HG03460 (cell line): Measurements from ENCODE around the gene NLRP8.
"Not testable (repeated sequence)": the region's sequence is repeated elsewhere in the genome, so short reads cannot be mapped to it uniquely, and the experiment has no call there.

Source experiments
- ATAC-seq: cut with Tn5 transposase; IDR thresholded peaks from one replicate; pipeline ENCODE4 v1.9.1; 2021; ENCODE audit not compliant: unreplicated experiment

Gene NLRP8

GRCh38 chr19:55962186-55962585 is 14.6 kb downstream of the NLRP8 start:
- no peak for ATAC-seq

GRCh38 chr19:55973982-55974381 is 26.4 kb downstream of the NLRP8 start:
- ATAC-seq = no peak

DNA sequence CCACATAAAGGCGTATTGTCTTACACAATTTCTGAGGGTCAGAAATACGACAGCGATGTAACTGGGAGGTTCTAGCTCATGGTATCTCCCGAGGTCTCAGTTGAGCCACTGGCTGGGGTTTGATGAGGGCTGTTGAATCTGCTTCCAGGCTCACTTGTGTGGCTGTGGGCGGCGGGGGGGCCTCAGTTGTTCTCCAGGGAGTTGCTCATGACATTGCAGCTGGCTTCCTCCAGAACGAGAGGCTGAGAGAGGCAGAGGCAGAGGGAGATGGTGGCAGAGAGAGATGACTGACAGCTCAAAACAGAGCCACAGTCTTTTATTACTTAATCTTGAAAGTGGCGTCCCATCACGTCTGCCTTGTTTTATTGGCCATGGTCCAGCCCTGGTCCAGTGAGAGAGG is 32.8 kb downstream of the NLRP8 start:
- no peak for ATAC-seq

DNA sequence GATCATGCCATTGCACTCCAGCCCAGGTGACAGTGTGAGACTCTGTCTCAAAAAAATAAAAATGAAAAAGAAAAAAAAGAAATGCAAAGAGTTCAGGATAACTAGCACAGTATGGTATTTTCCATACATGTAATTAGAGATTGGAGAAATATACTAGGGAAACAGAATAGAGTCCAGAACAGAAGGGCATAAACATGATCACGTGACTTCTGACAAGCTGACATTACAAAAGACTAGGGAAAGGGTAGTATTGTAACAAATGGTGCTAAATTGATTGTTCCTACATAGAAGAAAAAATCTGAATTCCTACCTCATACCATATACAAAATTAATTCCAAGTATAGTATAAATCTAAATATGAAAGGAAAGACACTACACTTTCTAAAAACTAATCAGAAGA is 37.6 kb downstream of the NLRP8 start:
- no peak for ATAC-seq

- no peak for ATAC-seq
Measured at GRCh38 chr19:55986487-55986886, 38.9 kb downstream of the NLRP8 start, which contains the start of gene NLRP5. Gene NLRP5 (plus strand): TSS chr19:55986775.

GRCh38 chr19:55990831-55991230 is 43.2 kb downstream of the NLRP8 start:
- ATAC-seq = no peak

GRCh38 chr19:55993492-55993891 is 45.9 kb downstream of the NLRP8 start:
- no peak for ATAC-seq

- no peak for ATAC-seq
Measured at GRCh38 chr19:56014765-56015164, 67.1 kb downstream of the NLRP8 start.

GRCh38 chr19:56015756-56016155 is 68.1 kb downstream of the NLRP8 start:
- no peak for ATAC-seq

GRCh38 chr19:56019325-56019724 is 71.7 kb downstream of the NLRP8 start:
- not testable (repeated sequence) for ATAC-seq

DNA sequence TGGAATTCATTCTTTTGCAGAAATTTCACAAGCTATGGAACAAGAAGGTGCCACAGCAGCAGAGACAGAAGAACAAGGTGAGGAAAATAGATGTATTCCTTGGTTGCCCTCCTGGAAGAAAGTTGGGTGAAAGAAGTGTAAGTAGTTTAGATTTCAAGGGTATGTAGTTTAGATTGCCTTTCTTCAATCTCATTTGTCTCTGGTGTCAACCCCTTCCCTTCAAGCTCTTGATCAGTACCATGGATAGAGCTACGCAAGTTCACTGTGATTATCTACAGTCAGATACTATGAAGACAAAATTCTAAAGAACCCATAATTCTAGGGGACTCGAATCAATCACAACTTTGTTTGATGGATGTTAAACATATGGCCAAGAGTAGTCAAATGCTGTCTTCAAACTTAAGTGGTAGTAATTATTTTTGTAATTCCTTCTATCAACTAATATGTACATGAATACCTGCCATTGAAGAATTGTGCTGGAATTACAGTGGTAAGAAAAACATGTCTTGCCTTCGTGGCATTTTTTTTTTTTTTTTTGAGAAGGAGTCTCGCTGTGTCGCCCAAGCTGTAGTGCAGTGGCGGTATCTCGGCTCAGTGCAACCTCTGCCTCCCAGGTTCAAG is 72.8 kb downstream of the NLRP8 start:
- not testable (repeated sequence) for ATAC-seq

DNA sequence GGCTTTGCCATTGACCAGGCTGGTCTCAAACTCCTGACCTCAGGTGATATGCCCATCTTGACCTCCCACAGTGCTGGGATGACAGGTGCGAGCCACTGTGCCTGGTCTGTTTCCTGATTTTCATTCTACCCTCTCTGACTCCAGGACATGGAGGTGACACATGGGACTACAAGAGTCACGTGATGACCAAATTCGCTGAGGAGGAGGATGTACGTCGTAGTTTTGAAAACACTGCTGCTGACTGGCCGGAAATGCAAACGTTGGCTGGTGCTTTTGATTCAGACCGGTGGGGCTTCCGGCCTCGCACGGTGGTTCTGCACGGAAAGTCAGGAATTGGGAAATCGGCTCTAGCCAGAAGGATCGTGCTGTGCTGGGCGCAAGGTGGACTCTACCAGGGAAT is 79.1 kb downstream of the NLRP8 start:
- no peak for ATAC-seq
